Parathyroid adenoma (tissue), 2 donors: ENCODE data around the gene TMEM121.
"Not testable (repeated sequence)": the region's sequence is repeated elsewhere in the genome, so short reads cannot be mapped to it uniquely, and the experiment has no call there.

Experiments
- H2AFZ ChIP-seq: fragments of 300-600 bp; sonication (generic); one replicate; pipeline ENCODE4 v1.7.0; 2017; ENCODE audit warnings: antibody characterized with exemption, mild to moderate bottlenecking
- H3K27ac ChIP-seq: fragments of 300-600 bp; sonication (generic); one replicate; pipeline ENCODE4 v1.7.0; 2017
- H3K27me3 ChIP-seq: fragments of 300-600 bp; sonication (generic); one replicate; pipeline ENCODE4 v1.7.0; 2017; ENCODE audit warnings: low read length; ENCODE audit not compliant: control insufficient read depth, insufficient read depth
- H3K36me3 ChIP-seq: fragments of 300-600 bp; sonication (generic); one replicate; pipeline ENCODE4 v1.7.0; 2017; ENCODE audit warnings: low read length; ENCODE audit not compliant: control insufficient read depth, insufficient read depth
- H3K4me1 ChIP-seq: fragments of 300-600 bp; sonication (generic); one replicate; pipeline ENCODE4 v1.7.0; 2017; ENCODE audit warnings: control low read depth
- H3K4me2 ChIP-seq: fragments of 300-600 bp; sonication (generic); one replicate; pipeline ENCODE4 v1.7.0; 2017; ENCODE audit warnings: low read length
- H3K4me3 ChIP-seq: fragments of 300-600 bp; sonication (generic); one replicate; pipeline ENCODE4 v1.7.0; 2017; ENCODE audit warnings: low read depth, low read length
- H3K79me2 ChIP-seq: fragments of 300-600 bp; sonication (generic); one replicate; pipeline ENCODE4 v1.7.0; 2017; ENCODE audit warnings: control low read depth
- H3K9ac ChIP-seq: fragments of 300-600 bp; sonication (generic); one replicate; pipeline ENCODE4 v1.7.0; 2017; ENCODE audit warnings: mild to moderate bottlenecking
- H3K9me3 ChIP-seq: fragments of 300-600 bp; sonication (generic); one replicate; pipeline ENCODE4 v1.7.0; 2017; ENCODE audit warnings: low read length; ENCODE audit not compliant: control insufficient read depth
- TF ChIP-seq, protein P1 (sequence below): fragments of 300-600 bp; sonication (generic); IDR thresholded peaks from one replicate; pipeline ENCODE4 v1.7.0; 2017; ENCODE audit warnings: antibody characterized with exemption, mild to moderate bottlenecking
- donor health status: primary hyperparathyroidism.

TMEM121 gene

DNA sequence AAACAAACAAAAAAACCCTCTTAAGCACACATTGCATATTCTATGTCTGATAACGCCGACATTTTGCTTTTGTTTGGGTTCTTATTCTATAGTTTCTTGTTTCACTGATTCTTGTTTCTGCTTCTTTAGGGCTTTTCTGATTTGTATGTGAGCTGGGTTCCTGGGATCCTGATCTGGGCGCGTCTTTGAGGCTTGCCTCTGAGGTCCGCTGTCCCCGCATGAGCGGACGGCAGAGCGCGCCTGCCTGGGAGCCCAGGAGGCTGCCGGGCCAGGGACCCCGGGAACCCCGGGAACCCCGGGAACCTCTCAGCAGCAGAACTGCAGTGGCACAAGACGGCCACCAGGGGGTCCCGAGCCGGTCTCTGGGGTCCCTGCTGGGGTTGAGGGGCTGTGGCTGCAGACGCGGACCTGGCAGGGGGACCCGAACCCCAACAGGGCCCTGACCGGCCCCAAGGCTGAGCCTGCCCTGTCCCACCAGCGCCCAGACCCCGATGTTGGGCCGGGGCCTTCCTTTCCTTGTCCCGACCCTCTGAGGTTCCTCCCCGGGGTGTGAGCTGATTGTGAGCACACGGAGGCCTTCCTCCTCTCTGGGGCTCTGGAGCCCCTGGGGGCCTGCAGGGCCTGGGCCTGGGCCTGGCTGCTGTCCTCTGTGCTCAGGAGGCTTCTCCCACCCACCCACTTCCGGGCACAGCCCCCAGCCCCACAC, 32.2 kb downstream of the TMEM121 start:
- not testable (repeated sequence) for H3K27me3 ChIP-seq, H3K4me1 ChIP-seq, H3K36me3 ChIP-seq, H3K4me2 ChIP-seq, H3K79me2 ChIP-seq, H3K27ac ChIP-seq, H3K9me3 ChIP-seq, H3K9ac ChIP-seq, H3K4me3 ChIP-seq, H2AFZ ChIP-seq
- TF ChIP-seq, protein P1, sequence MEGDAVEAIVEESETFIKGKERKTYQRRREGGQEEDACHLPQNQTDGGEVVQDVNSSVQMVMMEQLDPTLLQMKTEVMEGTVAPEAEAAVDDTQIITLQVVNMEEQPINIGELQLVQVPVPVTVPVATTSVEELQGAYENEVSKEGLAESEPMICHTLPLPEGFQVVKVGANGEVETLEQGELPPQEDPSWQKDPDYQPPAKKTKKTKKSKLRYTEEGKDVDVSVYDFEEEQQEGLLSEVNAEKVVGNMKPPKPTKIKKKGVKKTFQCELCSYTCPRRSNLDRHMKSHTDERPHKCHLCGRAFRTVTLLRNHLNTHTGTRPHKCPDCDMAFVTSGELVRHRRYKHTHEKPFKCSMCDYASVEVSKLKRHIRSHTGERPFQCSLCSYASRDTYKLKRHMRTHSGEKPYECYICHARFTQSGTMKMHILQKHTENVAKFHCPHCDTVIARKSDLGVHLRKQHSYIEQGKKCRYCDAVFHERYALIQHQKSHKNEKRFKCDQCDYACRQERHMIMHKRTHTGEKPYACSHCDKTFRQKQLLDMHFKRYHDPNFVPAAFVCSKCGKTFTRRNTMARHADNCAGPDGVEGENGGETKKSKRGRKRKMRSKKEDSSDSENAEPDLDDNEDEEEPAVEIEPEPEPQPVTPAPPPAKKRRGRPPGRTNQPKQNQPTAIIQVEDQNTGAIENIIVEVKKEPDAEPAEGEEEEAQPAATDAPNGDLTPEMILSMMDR, result peak; percentile 20

DNA sequence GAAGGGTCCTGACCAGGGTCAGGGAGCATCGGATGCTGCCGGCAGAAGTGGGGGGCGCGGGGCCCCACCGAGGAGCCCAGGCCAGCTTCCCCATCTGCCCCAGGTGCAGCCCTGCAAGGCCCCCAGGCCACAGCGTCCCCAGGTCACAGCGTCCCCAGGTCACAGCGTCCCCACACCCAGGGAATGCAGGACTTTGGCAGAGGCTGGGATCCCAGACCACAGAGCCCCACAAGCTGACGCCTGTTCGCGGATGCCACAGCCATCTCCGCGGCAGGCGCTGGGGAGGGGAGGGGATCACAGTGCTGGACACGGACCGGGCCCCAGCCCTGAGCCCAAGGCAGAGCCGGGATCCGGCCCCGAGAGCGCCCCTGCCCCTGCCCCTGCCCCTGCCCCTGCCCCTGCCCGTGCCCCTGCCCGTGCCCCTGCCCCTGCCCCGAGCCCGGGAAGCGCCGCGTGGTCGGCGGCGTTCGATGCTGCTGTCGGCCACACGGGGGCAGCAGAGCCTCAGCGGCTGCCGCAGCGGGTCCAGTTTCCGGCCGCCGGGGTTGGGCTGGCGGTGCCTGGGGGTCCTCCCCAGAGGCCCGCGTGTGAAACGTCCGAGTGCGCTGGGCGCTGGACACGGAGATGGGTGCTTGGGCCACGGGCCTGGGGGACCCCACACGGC, 33.1 kb downstream of the TMEM121 start:
- not testable (repeated sequence) for H3K9ac ChIP-seq, H3K27me3 ChIP-seq, H3K4me3 ChIP-seq, H3K4me1 ChIP-seq, H2AFZ ChIP-seq, H3K79me2 ChIP-seq, H3K27ac ChIP-seq, H3K36me3 ChIP-seq, H3K4me2 ChIP-seq, H3K9me3 ChIP-seq

DNA sequence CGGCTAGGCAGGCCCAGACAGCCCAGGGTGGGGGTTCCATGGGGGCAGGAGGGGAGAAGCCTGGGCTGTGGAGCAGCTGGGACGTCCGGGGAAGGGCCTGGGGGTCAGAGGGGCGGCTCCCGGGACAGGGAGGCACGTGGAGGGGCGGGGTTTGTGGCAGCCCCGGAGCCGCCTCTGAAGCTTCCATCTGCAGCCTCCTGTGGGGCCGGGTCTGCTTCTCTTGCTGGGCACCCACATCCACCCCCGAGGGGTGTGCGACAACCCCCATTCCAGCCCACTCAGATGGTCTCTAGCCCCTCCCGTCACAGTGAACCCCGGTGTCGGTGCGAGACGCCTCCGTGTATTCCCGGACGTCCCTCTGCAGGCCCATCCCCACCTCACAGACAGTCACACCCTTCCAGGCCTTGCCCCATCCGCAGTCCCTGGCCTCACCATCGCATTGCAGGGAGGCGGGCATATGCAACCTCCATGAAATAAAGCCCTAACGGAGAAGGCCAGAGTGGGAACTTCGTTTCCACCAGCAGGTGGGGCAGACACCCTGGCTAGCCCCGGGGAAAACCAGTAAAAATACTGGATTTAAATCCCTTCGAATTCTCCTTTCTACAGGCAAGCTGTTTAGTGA, 33.8 kb downstream of the TMEM121 start:
- not testable (repeated sequence) for H3K27me3 ChIP-seq, H3K4me1 ChIP-seq, H3K27ac ChIP-seq, H3K9ac ChIP-seq, H3K4me2 ChIP-seq, H3K36me3 ChIP-seq, H3K79me2 ChIP-seq, H3K4me3 ChIP-seq, H3K9me3 ChIP-seq, H2AFZ ChIP-seq

DNA sequence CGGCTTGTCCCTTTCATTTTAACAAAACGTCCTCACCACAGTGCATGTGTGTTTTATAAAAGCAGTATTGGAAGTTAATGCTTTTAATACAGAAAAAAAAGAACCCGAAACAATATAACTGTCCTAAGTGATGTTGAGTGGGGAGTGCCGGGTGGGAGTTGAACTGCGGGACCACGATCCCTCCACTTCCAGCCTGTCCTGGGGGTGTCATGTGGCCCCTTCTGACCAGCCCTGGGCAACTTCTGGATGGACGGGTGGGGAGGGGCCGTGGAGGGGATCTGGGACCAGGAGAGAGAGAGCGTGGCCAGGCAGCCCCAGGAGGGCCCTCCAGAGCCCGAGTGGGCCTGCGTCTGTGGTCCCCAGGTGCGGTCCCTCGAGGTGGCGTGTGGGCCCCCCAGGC, 35.0 kb downstream of the TMEM121 start:
- not testable (repeated sequence) for H3K27ac ChIP-seq, H3K4me1 ChIP-seq, H3K9me3 ChIP-seq, H3K27me3 ChIP-seq, H3K9ac ChIP-seq, H3K79me2 ChIP-seq, H3K36me3 ChIP-seq, H2AFZ ChIP-seq, H3K4me3 ChIP-seq, H3K4me2 ChIP-seq

DNA sequence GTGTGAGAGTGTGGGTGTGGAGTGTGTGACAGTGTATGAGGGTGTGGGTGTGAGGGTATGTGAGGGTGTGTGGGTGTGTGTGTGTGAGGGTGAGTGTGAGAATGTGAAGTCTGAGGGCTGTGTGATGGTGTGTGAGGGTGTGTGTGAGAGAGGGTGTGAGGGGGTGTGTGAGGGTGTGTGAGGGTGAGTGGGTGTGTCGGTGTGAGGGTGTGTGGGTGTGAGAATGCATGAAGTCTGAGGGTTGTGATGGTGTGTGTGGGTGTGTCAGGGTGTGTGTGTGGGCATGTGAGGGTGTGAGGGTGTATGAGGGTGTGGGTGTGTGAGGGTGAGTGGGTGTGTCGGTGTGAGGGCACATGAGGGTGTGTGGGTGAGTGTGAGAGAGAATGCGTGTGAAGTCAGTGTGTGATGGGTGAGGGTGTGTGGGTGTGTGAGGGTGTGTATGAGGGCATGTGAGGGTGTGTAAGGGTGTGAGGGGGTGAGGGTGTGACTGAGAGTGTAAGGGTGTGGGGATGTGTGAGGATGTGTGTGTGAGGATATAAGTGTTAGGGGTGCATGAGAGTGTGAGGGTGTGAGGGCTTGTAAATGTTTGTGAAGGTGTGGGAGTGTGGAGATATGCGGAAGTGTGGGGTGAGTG, 36.4 kb downstream of the TMEM121 start:
- no peak overlapping the region for H2AFZ ChIP-seq
- no peaks in the 10 kb centered on the region for H3K27me3 ChIP-seq
- H3K4me1 ChIP-seq, result no peaks in the 10 kb centered on the region
- H3K4me2 ChIP-seq, result no peak overlapping the region
- no peaks in the 10 kb centered on the region for H3K9me3 ChIP-seq
- H3K4me3 ChIP-seq, result no peak overlapping the region
- TF ChIP-seq, protein P1, result no peak
- H3K27ac ChIP-seq, result no peak overlapping the region
- no peaks in the 10 kb centered on the region for H3K79me2 ChIP-seq
- no peak overlapping the region for H3K9ac ChIP-seq
- no peaks in the 10 kb centered on the region for H3K36me3 ChIP-seq

DNA sequence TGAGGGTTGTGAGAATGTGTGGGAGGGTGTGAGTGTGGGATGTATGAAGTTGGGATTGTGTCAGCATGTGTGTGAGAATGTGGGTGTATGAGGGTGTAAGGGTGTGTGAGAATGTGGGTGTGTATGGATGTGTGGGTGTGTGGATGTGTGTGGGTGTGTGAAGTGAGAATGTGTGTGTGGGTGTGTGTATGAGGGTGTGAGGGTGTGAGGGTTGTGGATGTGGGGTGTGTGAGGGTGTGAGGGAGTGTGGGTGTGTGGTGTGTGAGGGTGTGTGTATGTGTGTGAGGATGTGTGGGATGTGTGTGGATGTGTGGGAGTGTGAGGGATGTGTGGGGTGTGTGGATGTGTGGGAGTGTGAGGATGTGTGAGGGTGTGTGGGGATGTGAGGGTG, 37.0 kb downstream of the TMEM121 start:
- no peak overlapping the region for H3K4me2 ChIP-seq
- no peaks in the 10 kb centered on the region for H3K4me1 ChIP-seq
- no peaks in the 10 kb centered on the region for H3K79me2 ChIP-seq
- no peak overlapping the region for H3K9ac ChIP-seq
- no peaks in the 10 kb centered on the region for H3K27me3 ChIP-seq
- no peak overlapping the region for H2AFZ ChIP-seq
- H3K36me3 ChIP-seq, result no peaks in the 10 kb centered on the region
- H3K27ac ChIP-seq, result no peak overlapping the region
- H3K4me3 ChIP-seq, result no peak overlapping the region
- H3K9me3 ChIP-seq, result no peaks in the 10 kb centered on the region
- TF ChIP-seq, protein P1, result no peak

DNA sequence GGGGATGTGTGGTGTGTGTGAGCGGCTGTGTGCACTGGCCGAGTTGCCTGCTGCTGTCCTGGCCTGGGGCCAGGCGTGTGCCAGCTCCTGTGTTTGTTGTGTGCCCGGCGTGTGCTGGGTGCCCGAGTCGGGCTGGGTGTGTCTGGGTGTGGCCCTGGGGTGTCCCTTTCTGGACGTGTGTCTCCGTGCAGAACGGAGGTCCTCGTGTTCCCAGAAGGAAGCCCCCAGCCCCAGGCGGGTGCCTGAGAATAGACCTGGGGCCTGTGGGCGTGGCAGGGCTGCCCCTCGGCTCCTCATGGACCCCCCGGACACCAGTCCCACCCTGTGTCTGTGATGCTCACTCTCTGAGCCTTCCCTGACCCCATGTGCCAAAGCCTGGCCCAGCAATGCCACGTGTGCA, 38.2 kb downstream of the TMEM121 start:
- H3K79me2 ChIP-seq, H3K9me3 ChIP-seq, H3K4me1 ChIP-seq, H3K27ac ChIP-seq, H3K9ac ChIP-seq, H2AFZ ChIP-seq, H3K36me3 ChIP-seq, H3K4me3 ChIP-seq, H3K27me3 ChIP-seq, H3K4me2 ChIP-seq: not testable (repeated sequence)

DNA sequence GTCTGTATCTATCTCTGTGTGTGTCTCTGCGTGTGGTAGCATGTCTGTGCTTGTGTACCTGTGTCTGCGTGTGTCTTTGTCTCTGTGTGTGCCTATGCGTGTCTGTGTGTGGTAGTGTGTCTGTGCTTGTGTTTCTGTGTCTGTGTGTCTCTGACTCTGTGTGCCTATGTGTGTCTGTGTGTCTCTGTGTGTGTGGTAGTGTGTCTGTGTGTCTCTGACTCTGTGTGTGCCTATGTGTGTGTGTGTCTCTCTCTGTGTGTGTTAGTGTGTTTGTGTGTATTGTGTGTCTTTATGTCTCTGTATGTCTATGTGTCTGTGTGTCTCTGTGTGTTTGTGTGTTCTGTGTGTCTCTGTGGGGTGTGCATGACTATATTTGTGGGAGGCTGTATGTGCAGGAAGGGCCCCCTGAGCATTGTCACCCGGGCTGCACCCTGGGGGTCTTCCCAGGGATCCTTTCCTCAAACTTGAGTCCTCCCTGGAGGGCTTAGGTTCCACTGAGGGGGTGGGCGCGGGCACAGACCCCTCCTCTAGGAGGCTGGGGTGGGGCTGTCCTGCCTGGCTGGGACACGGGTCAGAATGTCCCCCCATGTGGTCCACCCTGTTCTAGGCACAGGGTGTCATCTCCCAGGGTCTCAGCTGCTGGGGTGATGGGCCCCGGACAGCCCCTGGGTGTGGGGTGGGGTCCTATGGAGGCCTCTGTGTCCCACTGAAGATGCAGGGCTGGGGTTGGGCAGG, 39.0 kb downstream of the TMEM121 start:
- not testable (repeated sequence) for H3K4me3 ChIP-seq, H3K36me3 ChIP-seq, H3K79me2 ChIP-seq, H3K4me2 ChIP-seq, H3K27ac ChIP-seq, H3K9me3 ChIP-seq, H3K9ac ChIP-seq, H3K4me1 ChIP-seq, H3K27me3 ChIP-seq, H2AFZ ChIP-seq
